ENCODE measurements around the gene ZCCHC3. TPM values are rescaled to one million over a fixed set of nuclear protein-coding genes. Genes with fewer than 3 reads are reported as not detected.

Gene ZCCHC3
- total RNA-seq, 6 experiments from 2014 or later, result 4.2 to 7.5 (median 5.9) TPM

DNA sequence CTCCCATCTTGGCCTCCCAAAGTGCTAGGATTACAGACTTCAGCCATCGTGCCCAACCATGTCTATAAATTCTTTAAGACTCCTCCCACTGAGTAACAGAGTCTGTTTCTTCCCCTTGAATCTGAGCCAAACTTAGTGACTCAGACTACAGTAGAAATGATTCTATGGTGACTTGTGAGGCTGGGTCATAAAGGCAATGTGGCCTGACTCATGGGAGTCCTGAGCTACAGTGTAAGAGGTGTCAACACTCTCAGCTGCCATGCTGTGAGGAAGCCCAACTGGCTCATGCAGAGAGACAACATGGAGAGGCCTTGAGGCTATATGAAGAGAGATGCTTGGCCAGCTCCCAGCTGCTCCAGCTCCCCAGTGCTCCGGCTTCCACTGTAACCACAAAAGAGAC, 44.3 kb downstream of the ZCCHC3 start:
- Histone ChIP-seq H3K4me1 (no peaks in the 10 kb centered on the region), H3K9me3 (no peaks in the 10 kb centered on the region), H3K27ac (no peak overlapping the region), H3K27me3 (no peaks in the 10 kb centered on the region), H3K36me3 (no peaks in the 10 kb centered on the region), H3K4me3 (no peak overlapping the region)
- ATAC-seq, result peak in 1 of 4 donors; percentile 33
- DNase-seq, result no peak
- TF ChIP-seq, protein P1, sequence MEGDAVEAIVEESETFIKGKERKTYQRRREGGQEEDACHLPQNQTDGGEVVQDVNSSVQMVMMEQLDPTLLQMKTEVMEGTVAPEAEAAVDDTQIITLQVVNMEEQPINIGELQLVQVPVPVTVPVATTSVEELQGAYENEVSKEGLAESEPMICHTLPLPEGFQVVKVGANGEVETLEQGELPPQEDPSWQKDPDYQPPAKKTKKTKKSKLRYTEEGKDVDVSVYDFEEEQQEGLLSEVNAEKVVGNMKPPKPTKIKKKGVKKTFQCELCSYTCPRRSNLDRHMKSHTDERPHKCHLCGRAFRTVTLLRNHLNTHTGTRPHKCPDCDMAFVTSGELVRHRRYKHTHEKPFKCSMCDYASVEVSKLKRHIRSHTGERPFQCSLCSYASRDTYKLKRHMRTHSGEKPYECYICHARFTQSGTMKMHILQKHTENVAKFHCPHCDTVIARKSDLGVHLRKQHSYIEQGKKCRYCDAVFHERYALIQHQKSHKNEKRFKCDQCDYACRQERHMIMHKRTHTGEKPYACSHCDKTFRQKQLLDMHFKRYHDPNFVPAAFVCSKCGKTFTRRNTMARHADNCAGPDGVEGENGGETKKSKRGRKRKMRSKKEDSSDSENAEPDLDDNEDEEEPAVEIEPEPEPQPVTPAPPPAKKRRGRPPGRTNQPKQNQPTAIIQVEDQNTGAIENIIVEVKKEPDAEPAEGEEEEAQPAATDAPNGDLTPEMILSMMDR (IDR thresholded peaks at IDR 0.05), result no peak
- TF ChIP-seq POLR2A (IDR thresholded peaks at IDR 0.05), result no peak
- intact Hi-C loops (cut with DNase I), result no loop called here
- 43% methylated on average over 1 of the region's 2 CpGs for WGBS (ENCODE audit: insufficient coverage, low coverage, low lambda C conversion rate, missing lambda C conversion rate)

DNA sequence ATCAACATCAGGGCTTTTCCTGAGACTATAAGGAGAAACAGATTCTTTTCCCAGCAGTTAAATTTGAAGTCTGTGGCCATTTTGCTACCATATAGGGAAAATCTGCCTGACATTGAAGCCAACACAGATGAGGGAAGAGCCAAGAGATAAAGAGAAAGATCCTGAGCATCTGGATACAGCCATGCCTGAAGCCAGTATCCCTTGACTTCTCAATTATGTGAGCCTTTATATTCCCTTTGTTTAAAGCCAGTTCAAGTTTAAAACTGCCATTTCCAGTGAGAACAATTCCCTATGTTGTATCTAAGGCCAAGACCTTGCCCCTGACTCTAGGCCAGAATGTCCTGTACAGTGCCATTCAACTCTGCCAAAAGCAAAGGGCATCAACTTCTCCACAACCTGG, 45.7 kb downstream of the ZCCHC3 start:
- H3K27ac ChIP-seq, result no peak overlapping the region
- no peak overlapping the region for H3K4me3 ChIP-seq
- H3K9me3 ChIP-seq, result no peaks in the 10 kb centered on the region
- DNase-seq, result no peak
- intact Hi-C loops (cut with DNase I), result no loop called here
- no peaks in the 10 kb centered on the region for H3K27me3 ChIP-seq
- no peaks in the 10 kb centered on the region for H3K36me3 ChIP-seq
- TF ChIP-seq, protein P1 (IDR thresholded peaks at IDR 0.05), result no peak
- TF ChIP-seq POLR2A (IDR thresholded peaks at IDR 0.05), result no peak
- no peak for ATAC-seq
- peaks cover 0 to 9% (median 3%) of the 10 kb centered on the region in 4 donors for H3K4me1 ChIP-seq

DNA sequence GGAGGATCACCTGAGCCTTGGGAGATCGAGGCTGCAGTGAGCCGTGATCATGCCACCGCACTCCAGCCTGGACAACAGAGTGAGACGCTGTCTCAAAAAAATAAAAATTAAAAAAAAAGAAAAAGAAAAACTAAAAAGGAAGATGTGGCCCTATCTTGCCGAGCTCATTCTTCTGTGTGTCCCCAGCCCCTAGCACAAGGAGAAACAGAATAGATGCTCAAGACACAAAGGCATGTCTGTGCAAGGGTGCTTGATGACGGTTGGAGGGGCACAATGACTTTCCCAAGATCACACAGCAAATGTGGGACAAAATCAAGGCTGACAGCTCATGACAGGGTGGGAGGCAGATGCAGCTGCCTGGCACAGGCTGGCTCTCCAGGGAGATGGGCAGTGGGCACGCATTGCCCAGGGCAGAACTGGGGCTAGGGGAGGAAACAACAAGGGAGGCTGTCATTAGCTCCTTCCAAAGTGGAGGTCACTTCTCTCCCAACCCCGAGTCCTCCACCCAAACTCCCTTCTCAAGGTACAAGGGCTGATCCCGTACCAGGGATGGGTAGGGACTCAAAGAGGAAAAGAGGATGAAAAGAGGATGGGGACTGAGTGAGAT, 48.8 kb downstream of the ZCCHC3 start:
- DNase-seq (no peak), ATAC-seq (no peak)
- intact Hi-C loops (cut with DNase I), result no loop called here
- Histone ChIP-seq H3K9me3 (no peaks in the 10 kb centered on the region), H3K4me1 (peaks cover 0 to 22% (median 3%) of the 10 kb centered on the region in 4 donors), H3K4me3 (peak overlapping the region in 1 of 3 donors; percentile 72), H3K27ac (no peak overlapping the region), H3K36me3 (no peaks in the 10 kb centered on the region), H3K27me3 (no peaks in the 10 kb centered on the region)
- TF ChIP-seq POLR2A (IDR thresholded peaks at IDR 0.05), result no peak
- TF ChIP-seq, protein P1 (IDR thresholded peaks at IDR 0.05), result no peak
- WGBS (ENCODE audit: insufficient coverage, low coverage, low lambda C conversion rate, missing lambda C conversion rate), result 75% methylated on average over 5 of the region's 9 CpGs

DNA sequence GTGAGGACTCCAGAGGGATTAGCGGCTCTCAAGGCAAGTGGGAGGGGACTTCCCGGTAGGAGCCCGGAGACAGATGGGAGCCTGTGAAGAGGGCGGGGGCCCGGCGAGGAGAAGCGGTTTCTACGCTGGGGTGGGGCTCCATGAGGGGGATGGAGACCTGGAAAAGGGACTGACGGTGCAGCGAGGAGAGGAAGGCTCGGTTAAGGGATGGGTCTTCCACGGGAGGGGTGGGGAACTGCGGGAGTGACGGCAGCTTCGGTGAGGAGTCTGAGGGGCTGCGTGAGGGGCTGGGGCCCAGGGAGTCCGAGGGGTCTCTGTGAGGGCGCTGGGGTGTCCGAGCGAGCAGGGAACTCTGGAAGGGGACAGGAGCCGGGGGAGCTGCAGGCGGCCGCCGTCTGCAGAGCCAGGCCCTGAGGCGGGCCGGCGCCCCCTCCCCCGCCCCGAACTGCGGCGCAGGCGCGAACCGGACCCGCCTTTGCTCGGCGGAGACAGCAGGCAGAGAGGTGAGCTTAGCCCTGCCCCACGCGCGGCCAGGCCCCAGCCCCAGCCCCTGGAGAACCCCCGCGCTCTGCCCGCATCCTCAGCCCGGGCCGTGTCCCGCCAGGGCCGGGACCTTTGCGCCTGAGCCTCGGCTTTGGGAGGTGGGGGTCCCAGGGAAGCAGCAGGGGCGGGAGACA, 49.4 kb downstream of the ZCCHC3 start, which contains the start of gene NRSN2:
Gene NRSN2 (plus strand): TSS at position 472 of the 677 bp plus-strand sequence. CDS start 2,533 bp downstream, outside the sequence.
- intact Hi-C loops (cut with DNase I), result no loop called here
- Histone ChIP-seq H3K36me3 (no peaks in the 10 kb centered on the region), H3K4me1 (peaks cover 0 to 22% (median 3%) of the 10 kb centered on the region in 4 donors), H3K9me3 (no peaks in the 10 kb centered on the region), H3K27ac (peak within 1 kb of the TSS; percentile 49 to 65 (median 51)), H3K4me3 (peak within 1 kb of the TSS; percentile 61 to 72 (median 69)), H3K27me3 (no peaks in the 10 kb centered on the region)
- TF ChIP-seq, protein P1 (IDR thresholded peaks at IDR 0.05), result no peak
- TF ChIP-seq POLR2A (IDR thresholded peaks at IDR 0.05), result no peak
- ATAC-seq, result peak; percentile 19 to 50 (median 48)
- DNase-seq, result peak in 1 of 3 donors; percentile 54
- 14% methylated on average over 14 of the region's 50 CpGs for WGBS (ENCODE audit: insufficient coverage, low coverage, low lambda C conversion rate, missing lambda C conversion rate)

Measured in right lobe of liver (tissue), 6 donors.